Peyer's patch (tissue), 4 donors: ENCODE measurements around the gene UBA3. TPM values are rescaled to one million over a fixed set of nuclear protein-coding genes. Genes with fewer than 3 reads are reported as not detected.

ENCODE experiments used
- DNase-seq, 3 donors: peaks; one replicate each; pipeline ENCODE4 v3.0.0-alpha.2; 2017 to 2019
- H3K27ac ChIP-seq, 4 donors: fragments of 200-600 bp; sonication (generic); one replicate each; pipeline ENCODE4 v1.5.1; 2016 to 2019
- H3K27me3 ChIP-seq, 2 donors: fragments of 200-600 bp; sonication (generic); one replicate each; pipeline ENCODE4 v1.5.1; 2019
- H3K36me3 ChIP-seq, 3 donors: fragments of 200-600 bp; sonication (generic); one replicate each; pipeline ENCODE4 v1.5.1; 2016 to 2019
- H3K4me1 ChIP-seq, 4 donors: fragments of 200-600 bp; sonication (generic); one replicate each; pipeline ENCODE4 v1.5.1; 2016 to 2019
- H3K4me3 ChIP-seq, 4 donors: fragments of 200-600 bp; sonication (generic); 1 replicate in 3 of 4; 2 replicates in 1 of 4; pipeline ENCODE4 v1.5.1; 2016 to 2019; ENCODE audit warnings: mild to moderate bottlenecking in 1 of 4
- H3K9me3 ChIP-seq, 4 donors: fragments of 200-600 bp; sonication (generic); one replicate each; pipeline ENCODE4 v1.5.1; 2016 to 2019; ENCODE audit warnings: mild to moderate bottlenecking in 1 of 4
- POLR2A ChIP-seq, 2 donors: fragments of 450-650 bp; IDR thresholded peaks; one replicate each; pipeline ENCODE4 v1.5.1; 2017; ENCODE audit warnings: antibody characterized with exemption in 2 of 2, mild to moderate bottlenecking in 2 of 2, moderate library complexity in 2 of 2
- small RNA-seq, 2 donors: library from RNA; depleted of rRNA; stranded (forward); fragments of <200 nt; gene quantifications; one replicate each; pipeline ENCODE3, GENCODE V24; 2016
- total RNA-seq, 4 donors: library from RNA; depleted of rRNA; stranded (reverse); fragments of >200 nt; gene quantifications; one replicate each; pipeline ENCODE4 v1.1.0, GENCODE V29; 2016
- TF ChIP-seq, protein P1 (sequence below), 6 experiments: fragments of 450-650 bp in 4 of 6; fragments of 200-600 bp in 2 of 6; sonication (generic) in 1 of 6; IDR thresholded peaks; one replicate each; pipeline ENCODE4 v1.5.1; 2017 to 2019; ENCODE audit warnings: antibody characterized with exemption in 6 of 6, mild to moderate bottlenecking in 3 of 6, moderate library complexity in 1 of 6

Gene UBA3
- total RNA-seq, 4 donors from 2014 or later, result 28.9 to 64.5 (median 59.8) TPM

DNA sequence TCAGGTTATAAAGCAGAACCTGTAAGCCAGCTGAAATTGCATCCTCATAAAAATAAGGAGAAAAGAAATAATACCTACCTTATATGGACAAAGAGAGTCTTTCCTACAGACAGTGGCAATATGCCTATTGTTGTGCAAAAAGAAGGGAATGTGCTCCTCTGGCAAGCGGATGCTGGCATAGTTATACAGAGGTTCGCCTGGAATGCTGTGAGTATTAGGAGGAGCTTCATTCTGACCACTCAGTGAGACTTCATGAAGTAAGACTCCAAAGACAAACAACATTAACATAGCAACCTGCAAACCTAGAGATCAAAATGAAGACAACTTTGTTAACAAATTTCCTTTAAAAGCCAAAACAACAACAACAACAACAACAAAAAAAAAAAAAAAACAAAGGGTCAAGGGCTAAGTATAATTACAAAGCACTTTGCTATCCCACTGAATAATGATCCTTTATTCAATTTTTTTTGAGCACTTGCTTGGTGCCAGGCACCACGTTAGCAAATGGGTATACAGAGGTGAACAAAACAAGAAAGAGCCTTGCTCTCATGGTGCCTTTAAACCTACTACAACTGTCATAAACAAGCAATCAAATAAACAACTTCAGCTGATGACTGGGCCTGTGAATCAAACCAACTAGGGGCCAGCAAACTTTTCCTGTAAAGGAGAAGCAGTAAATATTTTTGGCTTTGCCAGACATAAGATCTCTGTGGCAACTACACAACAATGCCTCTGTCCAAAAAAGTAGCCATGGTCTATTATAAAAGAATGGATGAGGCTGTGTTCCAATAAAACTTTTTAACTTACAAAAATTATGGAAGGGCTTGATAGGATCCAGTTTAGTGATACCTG, 70.4 kb downstream of the UBA3 start:
- Histone ChIP-seq H3K9me3 (no peaks in the 10 kb centered on the region), H3K4me1 (peaks cover 0 to 9% (median 0%) of the 10 kb centered on the region in 4 donors), H3K36me3 (peaks cover 0 to 40% (median 0%) of the 10 kb centered on the region in 3 donors), H3K27me3 (no peaks in the 10 kb centered on the region), H3K4me3 (no peak overlapping the region), H3K27ac (no peak overlapping the region)
- DNase-seq, result no peak
- TF ChIP-seq, protein P1, sequence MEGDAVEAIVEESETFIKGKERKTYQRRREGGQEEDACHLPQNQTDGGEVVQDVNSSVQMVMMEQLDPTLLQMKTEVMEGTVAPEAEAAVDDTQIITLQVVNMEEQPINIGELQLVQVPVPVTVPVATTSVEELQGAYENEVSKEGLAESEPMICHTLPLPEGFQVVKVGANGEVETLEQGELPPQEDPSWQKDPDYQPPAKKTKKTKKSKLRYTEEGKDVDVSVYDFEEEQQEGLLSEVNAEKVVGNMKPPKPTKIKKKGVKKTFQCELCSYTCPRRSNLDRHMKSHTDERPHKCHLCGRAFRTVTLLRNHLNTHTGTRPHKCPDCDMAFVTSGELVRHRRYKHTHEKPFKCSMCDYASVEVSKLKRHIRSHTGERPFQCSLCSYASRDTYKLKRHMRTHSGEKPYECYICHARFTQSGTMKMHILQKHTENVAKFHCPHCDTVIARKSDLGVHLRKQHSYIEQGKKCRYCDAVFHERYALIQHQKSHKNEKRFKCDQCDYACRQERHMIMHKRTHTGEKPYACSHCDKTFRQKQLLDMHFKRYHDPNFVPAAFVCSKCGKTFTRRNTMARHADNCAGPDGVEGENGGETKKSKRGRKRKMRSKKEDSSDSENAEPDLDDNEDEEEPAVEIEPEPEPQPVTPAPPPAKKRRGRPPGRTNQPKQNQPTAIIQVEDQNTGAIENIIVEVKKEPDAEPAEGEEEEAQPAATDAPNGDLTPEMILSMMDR (IDR thresholded peaks at IDR 0.05), result no peak
- TF ChIP-seq POLR2A (IDR thresholded peaks at IDR 0.05), result no peak

DNA sequence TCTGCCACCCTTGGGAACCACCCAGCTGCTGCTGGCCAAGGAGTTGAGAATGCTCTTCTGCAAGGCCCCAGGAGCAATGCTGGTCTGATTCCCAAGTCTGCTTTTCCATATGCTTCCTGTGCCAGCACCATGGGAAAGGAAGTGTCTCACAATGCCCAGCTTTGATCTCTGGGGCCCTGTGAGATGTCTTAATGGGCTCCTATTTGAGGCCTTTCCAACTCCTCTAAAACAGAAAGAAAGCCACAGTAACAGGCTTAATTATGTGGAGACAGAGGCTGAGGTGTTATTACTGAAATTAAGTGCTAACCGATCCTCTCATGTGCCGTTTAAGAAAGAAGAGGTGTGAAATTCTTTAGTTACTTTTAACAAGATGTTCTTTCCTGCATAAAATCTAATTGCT, 71.2 kb downstream of the UBA3 start:
- H3K9me3 ChIP-seq, result no peaks in the 10 kb centered on the region
- no peak for DNase-seq
- H3K27me3 ChIP-seq, result no peaks in the 10 kb centered on the region
- peaks cover 0 to 46% (median 0%) of the 10 kb centered on the region in 3 donors for H3K36me3 ChIP-seq
- H3K4me1 ChIP-seq, result peaks cover 0 to 1% (median 0%) of the 10 kb centered on the region in 4 donors
- no peak for TF ChIP-seq POLR2A (IDR thresholded peaks at IDR 0.05)
- TF ChIP-seq, protein P1 (IDR thresholded peaks at IDR 0.05), result no peak
- no peak overlapping the region for H3K4me3 ChIP-seq
- H3K27ac ChIP-seq, result no peak overlapping the region

DNA sequence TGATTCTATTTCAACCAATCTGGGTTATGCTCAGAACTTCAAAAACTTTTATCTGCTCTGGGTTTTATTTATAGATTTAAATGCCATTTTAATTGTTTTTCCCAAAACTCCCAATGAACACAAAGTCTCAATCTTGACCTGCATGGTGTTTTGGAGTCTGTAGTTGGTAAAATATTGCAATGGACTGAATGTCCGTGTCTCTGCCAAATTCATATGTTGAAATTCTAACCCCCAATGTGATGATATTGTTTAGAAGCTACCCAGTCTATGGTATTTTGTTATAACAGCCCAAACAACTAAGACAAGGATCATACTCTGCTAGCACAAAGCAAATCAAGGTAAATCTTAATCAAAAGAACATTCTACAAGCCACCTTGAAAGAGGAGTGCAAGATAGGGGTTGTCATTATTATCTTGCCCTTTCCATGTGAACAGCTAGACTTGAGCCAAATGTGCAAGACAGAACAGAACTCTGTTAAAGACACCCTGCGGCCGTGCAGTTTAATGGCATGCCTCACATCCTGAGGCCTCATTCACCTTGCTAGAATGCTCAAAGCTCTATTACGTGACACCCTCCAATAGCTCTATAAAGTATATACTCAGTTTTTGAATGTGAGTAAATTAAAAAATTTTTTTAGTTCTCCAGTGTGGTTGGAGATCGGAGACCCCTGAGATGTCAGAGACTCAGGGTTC, 74.2 kb downstream of the UBA3 start:
- peaks cover 0 to 75% (median 0%) of the 10 kb centered on the region in 3 donors for H3K36me3 ChIP-seq
- TF ChIP-seq POLR2A (IDR thresholded peaks at IDR 0.05), result no peak
- TF ChIP-seq, protein P1 (IDR thresholded peaks at IDR 0.05), result no peak
- H3K9me3 ChIP-seq, result no peaks in the 10 kb centered on the region
- H3K4me3 ChIP-seq, result no peak overlapping the region
- no peaks in the 10 kb centered on the region for H3K27me3 ChIP-seq
- no peak overlapping the region for H3K27ac ChIP-seq
- no peaks in the 10 kb centered on the region for H3K4me1 ChIP-seq
- DNase-seq, result no peak

DNA sequence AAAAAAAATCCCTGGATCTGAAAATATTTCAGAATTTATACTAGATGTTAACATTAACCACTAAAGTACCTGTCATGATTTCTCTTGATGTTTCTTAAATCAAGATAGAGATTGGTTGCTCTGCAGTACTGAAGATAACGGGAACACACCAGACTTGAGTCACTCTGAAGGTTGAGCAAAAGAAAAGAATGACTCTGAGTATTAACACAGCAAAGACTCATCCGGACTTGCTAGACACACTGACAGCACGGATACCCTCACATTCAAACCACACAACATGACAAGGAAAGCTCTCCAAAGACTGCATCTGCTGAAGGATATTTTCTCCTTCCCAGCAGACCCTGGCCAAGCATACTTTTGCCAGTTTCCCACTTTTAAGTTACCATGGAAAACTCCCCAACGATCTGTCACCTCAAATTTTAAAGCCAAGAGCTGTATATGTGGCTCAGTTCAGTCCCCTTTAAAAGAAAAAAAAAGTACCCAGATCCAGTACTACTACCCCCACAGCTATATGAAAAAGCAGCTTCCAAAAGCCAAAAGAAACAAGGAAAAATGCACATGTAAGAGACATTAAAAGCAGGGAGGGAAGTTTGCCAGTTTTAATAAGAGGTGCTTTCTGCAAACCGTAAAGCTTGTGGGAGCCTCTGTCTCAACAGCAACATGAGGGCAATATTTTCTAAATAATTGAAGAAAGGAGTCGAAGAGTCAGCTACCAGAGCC, 74.9 kb downstream of the UBA3 start:
- H3K9me3 ChIP-seq, result no peaks in the 10 kb centered on the region
- H3K4me1 ChIP-seq, result no peaks in the 10 kb centered on the region
- no peak for DNase-seq
- no peak for TF ChIP-seq POLR2A (IDR thresholded peaks at IDR 0.05)
- TF ChIP-seq, protein P1 (IDR thresholded peaks at IDR 0.05), result no peak
- H3K4me3 ChIP-seq, result no peak overlapping the region
- no peak overlapping the region for H3K27ac ChIP-seq
- H3K36me3 ChIP-seq, result peaks cover 0 to 80% (median 0%) of the 10 kb centered on the region in 3 donors
- no peaks in the 10 kb centered on the region for H3K27me3 ChIP-seq

Small RNAs within 50 kb of the gene (small RNA-seq; reads per million reads assigned to genes)
- 0 to 0.13 reads per million in 2 donors for gene MIR3136

Other genes with a start within 250 kb of the UBA3 start
- not detected for gene TAFA4, start 147.8 kb downstream of the UBA3 start, total RNA-seq
- gene EOGT, start 66.7 kb downstream of the UBA3 start, total RNA-seq, result 10 to 100 TPM; 11.4 to 38.0 (median 17.8) TPM
- 10 to 100 TPM; 36.8 to 49.5 (median 47.1) TPM for gene TMF1, start 28.0 kb downstream of the UBA3 start, total RNA-seq
- 10 to 100 TPM; 51.0 to 92.5 (median 82.4) TPM for gene ARL6IP5, start 4.6 kb upstream of the UBA3 start, total RNA-seq
- gene LMOD3, start 42.2 kb upstream of the UBA3 start, total RNA-seq, result not detected